GM08714 (cell line): Measurements from ENCODE around the gene TSHZ2.

Experiments used
- H3K4me3 ChIP-seq: fragments of 200-500 bp; sonication (Bioruptor generic); 2 replicates; pipeline ENCODE4 v1.5.1; 2014; ENCODE audit warnings: mild to moderate bottlenecking, low read length, inconsistent platforms
- ZNF274 ChIP-seq: IDR thresholded peaks from 2 replicates; pipeline ENCODE4 v1.6.1; 2012; ENCODE audit warnings: mild to moderate bottlenecking, low read depth, low read length

The TSHZ2 gene

GRCh38 chr20:53324816-53325215 is 352.7 kb downstream of the TSHZ2 start:
- TF ChIP-seq ZNF274 = no peak
- no peak overlapping the region for H3K4me3 ChIP-seq

- no peak overlapping the region for H3K4me3 ChIP-seq
- no peak for TF ChIP-seq ZNF274
Measured at GRCh38 chr20:53328961-53329360, 356.8 kb downstream of the TSHZ2 start.

GRCh38 chr20:53329781-53330180 is 357.6 kb downstream of the TSHZ2 start:
- no peak for TF ChIP-seq ZNF274
- no peak overlapping the region for H3K4me3 ChIP-seq

GRCh38 chr20:53330601-53331140 is 358.5 kb downstream of the TSHZ2 start:
- TF ChIP-seq ZNF274 = no peak
- H3K4me3 ChIP-seq = no peak overlapping the region

GRCh38 chr20:53331151-53331973 is 359.2 kb downstream of the TSHZ2 start:
- no peak overlapping the region for H3K4me3 ChIP-seq

GRCh38 chr20:53332022-53332837 is 360.1 kb downstream of the TSHZ2 start:
- H3K4me3 ChIP-seq = no peak overlapping the region
- no peak for TF ChIP-seq ZNF274

More at GRCh38 chr20:53331151-53331973, 359.2 kb downstream of the TSHZ2 start:
- no peak for TF ChIP-seq ZNF274

GRCh38 chr20:53334861-53335260 is 362.7 kb downstream of the TSHZ2 start:
- H3K4me3 ChIP-seq = no peak overlapping the region
- no peak for TF ChIP-seq ZNF274

GRCh38 chr20:53335555-53335954 is 363.4 kb downstream of the TSHZ2 start:
- no peak for TF ChIP-seq ZNF274

GRCh38 chr20:53336892-53337291 is 364.7 kb downstream of the TSHZ2 start:
- H3K4me3 ChIP-seq = no peak overlapping the region
- TF ChIP-seq ZNF274 = no peak

More at GRCh38 chr20:53335555-53335954, 363.4 kb downstream of the TSHZ2 start:
- H3K4me3 ChIP-seq = no peak overlapping the region

GRCh38 chr20:53337390-53338101 is 365.4 kb downstream of the TSHZ2 start:
- no peak for TF ChIP-seq ZNF274
- H3K4me3 ChIP-seq = no peak overlapping the region

- no peak for TF ChIP-seq ZNF274
- no peak overlapping the region for H3K4me3 ChIP-seq
Measured at GRCh38 chr20:53338716-53339115, 366.6 kb downstream of the TSHZ2 start.

- no peak for TF ChIP-seq ZNF274
- H3K4me3 ChIP-seq = no peak overlapping the region
Measured at GRCh38 chr20:53342429-53342828, 370.3 kb downstream of the TSHZ2 start.

- no peak for TF ChIP-seq ZNF274
- no peak overlapping the region for H3K4me3 ChIP-seq
Measured at GRCh38 chr20:53343448-53343847, 371.3 kb downstream of the TSHZ2 start.

- no peak for TF ChIP-seq ZNF274
- H3K4me3 ChIP-seq = no peak overlapping the region
Measured at GRCh38 chr20:53344891-53345290, 372.7 kb downstream of the TSHZ2 start.
